H1 (cell line): Measurements from ENCODE around the gene FBP1. TPM values are rescaled to one million over a fixed set of nuclear protein-coding genes. Genes with fewer than 3 reads are reported as not detected.

ENCODE experiments used
- GABPA ChIP-seq: IDR thresholded peaks from 2 replicates; pipeline ENCODE4 v1.6.1; 2011; ENCODE audit warnings: mild to moderate bottlenecking, low read length, moderate library complexity, borderline replicate concordance; ENCODE audit not compliant: insufficient read depth
- SIN3A ChIP-seq, 2 experiments: IDR thresholded peaks in 1 of 2; conservative IDR thresholded peaks in 1 of 2; 2 replicates each; pipeline ENCODE4 v1.6.1; 2011 to 2012; ENCODE audit warnings: low read length in 2 of 2, improper control_type of control experiment in 1 of 2, low read depth in 1 of 2, mild to moderate bottlenecking in 1 of 2
- polyA plus RNA-seq, 7 experiments: library from polyadenylated mRNA; depleted of rRNA in 3 of 7; stranded (reverse) in 5 of 7; unstranded in 2 of 7; fragments of >200 nt in 5 of 7; fragments of 200-250 nt in 2 of 7; gene quantifications; 1 replicate in 5 of 7; 2 replicates in 1 of 7; 4 replicates in 1 of 7; pipeline versions ENCODE4 v1.2.1 to v1.2.3, GENCODE V29; 2011 to 2013; ENCODE audit warnings: missing spikeins in 2 of 7, mixed read lengths in 2 of 7
- total RNA-seq: library from RNA; stranded (reverse); fragmentation: NEBNext Ultra II Directional; extraction: Animal tissue kit (Norgen Biotek cat#: 25700); gene quantifications from 2 replicates; pipeline ENCODE4 v1.2.1, GENCODE V29; 2021
- TF ChIP-seq, protein P1 (sequence below): IDR thresholded peaks from 2 replicates; pipeline ENCODE4 v1.6.1; 2012; ENCODE audit warnings: inconsistent platforms
- TF ChIP-seq, protein P2 (sequence below): IDR thresholded peaks from 2 replicates; pipeline ENCODE4 v1.6.1; 2011; ENCODE audit warnings: low read depth, mild to moderate bottlenecking, low read length; ENCODE audit not compliant: insufficient read depth

Gene FBP1
- total and polyA plus RNA-seq, 2 of the 8 experiments (the other 6 are each of a cell fraction or from before 2014, with no cell fraction given) = 1.0 to 4.1 TPM

DNA sequence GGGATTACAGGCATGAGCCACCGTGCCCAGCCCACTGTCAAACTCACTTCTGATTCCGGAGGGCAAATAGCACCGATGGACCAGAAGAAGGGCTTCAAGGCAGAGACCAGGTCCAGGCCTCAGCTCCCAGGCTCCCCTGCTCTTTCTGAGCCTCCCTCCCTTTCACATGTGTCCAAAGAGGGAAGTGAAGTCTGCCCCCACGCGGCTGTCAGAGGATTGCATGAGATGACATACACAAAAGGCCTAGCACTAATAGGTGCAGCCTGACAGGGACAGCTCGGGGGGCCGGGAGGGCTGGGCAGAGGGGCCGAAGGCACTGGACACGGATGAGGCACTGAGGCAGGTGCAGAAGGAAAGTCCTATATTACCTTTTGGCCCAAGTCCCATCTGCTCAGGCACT lies 16.1 kb downstream of the FBP1 start (continued):
- TF ChIP-seq SIN3A (conservative IDR thresholded peaks at IDR 0.05 in 1 of 2, IDR thresholded peaks at IDR 0.05 in 1 of 2; ENCODE audit: low read depth in 1 of 2, low read length in 2 of 2) (0 out of 4 replicates have a peak, but pooled peaks of 1 of the 2 experiments have one; percentile 21), GABPA (no peak)
- TF ChIP-seq, protein P1, sequence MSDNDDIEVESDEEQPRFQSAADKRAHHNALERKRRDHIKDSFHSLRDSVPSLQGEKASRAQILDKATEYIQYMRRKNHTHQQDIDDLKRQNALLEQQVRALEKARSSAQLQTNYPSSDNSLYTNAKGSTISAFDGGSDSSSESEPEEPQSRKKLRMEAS = peak; percentile 89
- TF ChIP-seq, protein P2, sequence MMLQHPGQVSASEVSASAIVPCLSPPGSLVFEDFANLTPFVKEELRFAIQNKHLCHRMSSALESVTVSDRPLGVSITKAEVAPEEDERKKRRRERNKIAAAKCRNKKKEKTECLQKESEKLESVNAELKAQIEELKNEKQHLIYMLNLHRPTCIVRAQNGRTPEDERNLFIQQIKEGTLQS = no peak
